ENCODE data around the gene DYRK1B. TPM values are rescaled to one million over a fixed set of nuclear protein-coding genes. Genes with fewer than 3 reads are reported as not detected.

Gene DYRK1B
- total RNA-seq, 3 donors from 2014 or later = 2.8 to 3.2 (median 2.8) TPM

- H3K27me3 Mint-ChIP-seq (ENCODE audit: low read depth) = no peaks in the 10 kb centered on the region
- DNase-seq (no peak), ATAC-seq (peak in 1 of 2 donors; percentile 25)
- no peaks in the 10 kb centered on the region for H3K9me3 Mint-ChIP-seq
- peaks cover 50% of the 10 kb centered on the region for H3K4me1 Mint-ChIP-seq (ENCODE audit: low read depth)
- H3K36me3 Mint-ChIP-seq (ENCODE audit: insufficient read depth) = peaks cover 12% of the 10 kb centered on the region
- H3K4me3 Mint-ChIP-seq = peak overlapping the region; percentile 96
These were observed 11.6 kb upstream of the DYRK1B start for GRCh38 chr19:39845584-39845932.

- no peak for DNase-seq
- Mint-ChIP-seq H3K4me3 (peak overlapping the region; percentile 96), H3K4me1 (ENCODE audit: low read depth) (peaks cover 50% of the 10 kb centered on the region), H3K9me3 (no peaks in the 10 kb centered on the region), H3K27me3 (ENCODE audit: low read depth) (no peaks in the 10 kb centered on the region), H3K36me3 (ENCODE audit: insufficient read depth) (peaks cover 12% of the 10 kb centered on the region)
- ATAC-seq = no peak
These were observed 11.2 kb upstream of the DYRK1B start for GRCh38 chr19:39845172-39845571.

GRCh38 chr19:39843919-39844793 is 10.2 kb upstream of the DYRK1B start:
- Mint-ChIP-seq H3K4me3 (peak overlapping the region; percentile 96), H3K36me3 (ENCODE audit: insufficient read depth) (peaks cover 18% of the 10 kb centered on the region), H3K9me3 (no peaks in the 10 kb centered on the region), H3K4me1 (ENCODE audit: low read depth) (peaks cover 54% of the 10 kb centered on the region), H3K27me3 (ENCODE audit: low read depth) (no peaks in the 10 kb centered on the region)
- DNase-seq (no peak), ATAC-seq (no peak)

GRCh38 chr19:39842693-39843435 is 8.9 kb upstream of the DYRK1B start:
- H3K36me3 Mint-ChIP-seq (ENCODE audit: insufficient read depth) = peaks cover 24% of the 10 kb centered on the region

GRCh38 chr19:39841041-39841440 is 7.1 kb upstream of the DYRK1B start:
- DNase-seq = no peak
- Mint-ChIP-seq H3K4me1 (ENCODE audit: low read depth) (peaks cover 45% of the 10 kb centered on the region), H3K9me3 (no peaks in the 10 kb centered on the region), H3K27me3 (ENCODE audit: low read depth) (no peaks in the 10 kb centered on the region), H3K4me3 (no peak overlapping the region), H3K36me3 (ENCODE audit: insufficient read depth) (peaks cover 38% of the 10 kb centered on the region)
- ATAC-seq = no peak

More at GRCh38 chr19:39842693-39843435, 8.9 kb upstream of the DYRK1B start:
- ATAC-seq = no peak
- H3K27me3 Mint-ChIP-seq (ENCODE audit: low read depth) = no peaks in the 10 kb centered on the region
- no peak for DNase-seq
- H3K9me3 Mint-ChIP-seq = no peaks in the 10 kb centered on the region
- peaks cover 54% of the 10 kb centered on the region for H3K4me1 Mint-ChIP-seq (ENCODE audit: low read depth)
- peak overlapping the region; percentile 63 for H3K4me3 Mint-ChIP-seq

- ATAC-seq (no peak), DNase-seq (no peak)
- H3K4me3 Mint-ChIP-seq = no peak overlapping the region
- H3K4me1 Mint-ChIP-seq (ENCODE audit: low read depth) = peaks cover 45% of the 10 kb centered on the region
- H3K36me3 Mint-ChIP-seq (ENCODE audit: insufficient read depth) = peaks cover 38% of the 10 kb centered on the region
- no peaks in the 10 kb centered on the region for H3K9me3 Mint-ChIP-seq
- no peaks in the 10 kb centered on the region for H3K27me3 Mint-ChIP-seq (ENCODE audit: low read depth)
These were observed 6.5 kb upstream of the DYRK1B start for GRCh38 chr19:39840492-39840891.

- no peak overlapping the region for H3K4me3 Mint-ChIP-seq
- DNase-seq (no peak), ATAC-seq (no peak)
- H3K36me3 Mint-ChIP-seq (ENCODE audit: insufficient read depth) = peaks cover 36% of the 10 kb centered on the region
- no peaks in the 10 kb centered on the region for H3K27me3 Mint-ChIP-seq (ENCODE audit: low read depth)
- H3K4me1 Mint-ChIP-seq (ENCODE audit: low read depth) = peaks cover 40% of the 10 kb centered on the region
- H3K9me3 Mint-ChIP-seq = no peaks in the 10 kb centered on the region
These were observed 5.8 kb upstream of the DYRK1B start for GRCh38 chr19:39839678-39840327.

- no peaks in the 10 kb centered on the region for H3K9me3 Mint-ChIP-seq
- H3K4me3 Mint-ChIP-seq = no peak overlapping the region
These were observed 4.6 kb upstream of the DYRK1B start for GRCh38 chr19:39838569-39838968.

GRCh38 chr19:39837978-39838377 is 4.0 kb upstream of the DYRK1B start:
- H3K9me3 Mint-ChIP-seq = no peaks in the 10 kb centered on the region
- ATAC-seq = no peak
- no peak overlapping the region for H3K4me3 Mint-ChIP-seq
- DNase-seq = no peak
- peaks cover 35% of the 10 kb centered on the region for H3K36me3 Mint-ChIP-seq (ENCODE audit: insufficient read depth)
- H3K4me1 Mint-ChIP-seq (ENCODE audit: low read depth) = peaks cover 31% of the 10 kb centered on the region
- no peaks in the 10 kb centered on the region for H3K27me3 Mint-ChIP-seq (ENCODE audit: low read depth)

More at GRCh38 chr19:39838569-39838968, 4.6 kb upstream of the DYRK1B start:
- ATAC-seq (no peak), DNase-seq (no peak)
- Mint-ChIP-seq H3K36me3 (ENCODE audit: insufficient read depth) (peaks cover 35% of the 10 kb centered on the region), H3K27me3 (ENCODE audit: low read depth) (no peaks in the 10 kb centered on the region), H3K4me1 (ENCODE audit: low read depth) (peaks cover 35% of the 10 kb centered on the region)

- H3K4me1 Mint-ChIP-seq (ENCODE audit: low read depth) = peaks cover 27% of the 10 kb centered on the region
- no peak for ATAC-seq
- no peaks in the 10 kb centered on the region for H3K27me3 Mint-ChIP-seq (ENCODE audit: low read depth)
- no peak for DNase-seq
- H3K36me3 Mint-ChIP-seq (ENCODE audit: insufficient read depth) = peaks cover 44% of the 10 kb centered on the region
- no peaks in the 10 kb centered on the region for H3K9me3 Mint-ChIP-seq
- peak overlapping the region; percentile 70 for H3K4me3 Mint-ChIP-seq
These were observed 402 bp upstream of the DYRK1B start for GRCh38 chr19:39834287-39834841.

GRCh38 chr19:39833160-39833463 is 850 bp downstream of the DYRK1B start:
- H3K4me1 Mint-ChIP-seq (ENCODE audit: low read depth) = peaks cover 35% of the 10 kb centered on the region
- peak overlapping the region; percentile 67 for H3K4me3 Mint-ChIP-seq
- ATAC-seq (no peak), DNase-seq (no peak)
- no peaks in the 10 kb centered on the region for H3K9me3 Mint-ChIP-seq
- H3K27me3 Mint-ChIP-seq (ENCODE audit: low read depth) = no peaks in the 10 kb centered on the region
- peaks cover 46% of the 10 kb centered on the region for H3K36me3 Mint-ChIP-seq (ENCODE audit: insufficient read depth)

GRCh38 chr19:39832341-39833083 is 1.4 kb downstream of the DYRK1B start:
- DNase-seq (no peak), ATAC-seq (no peak)
- H3K36me3 Mint-ChIP-seq (ENCODE audit: insufficient read depth) = peaks cover 42% of the 10 kb centered on the region
- peaks cover 39% of the 10 kb centered on the region for H3K4me1 Mint-ChIP-seq (ENCODE audit: low read depth)
- peak overlapping the region; percentile 67 for H3K4me3 Mint-ChIP-seq
- no peaks in the 10 kb centered on the region for H3K27me3 Mint-ChIP-seq (ENCODE audit: low read depth)
- H3K9me3 Mint-ChIP-seq = no peaks in the 10 kb centered on the region

GRCh38 chr19:39831679-39832078 is 2.3 kb downstream of the DYRK1B start:
- H3K27me3 Mint-ChIP-seq (ENCODE audit: low read depth) = no peaks in the 10 kb centered on the region
- no peak overlapping the region for H3K4me3 Mint-ChIP-seq
- no peak for DNase-seq
- peaks cover 37% of the 10 kb centered on the region for H3K36me3 Mint-ChIP-seq (ENCODE audit: insufficient read depth)
- peaks cover 39% of the 10 kb centered on the region for H3K4me1 Mint-ChIP-seq (ENCODE audit: low read depth)
- H3K9me3 Mint-ChIP-seq = no peaks in the 10 kb centered on the region
- ATAC-seq = no peak

- ATAC-seq = no peak
These were observed 3.1 kb downstream of the DYRK1B start for GRCh38 chr19:39830847-39831246.

More at GRCh38 chr19:39830847-39831246, 3.1 kb downstream of the DYRK1B start:
- no peaks in the 10 kb centered on the region for H3K9me3 Mint-ChIP-seq
- peaks cover 36% of the 10 kb centered on the region for H3K36me3 Mint-ChIP-seq (ENCODE audit: insufficient read depth)
- H3K4me1 Mint-ChIP-seq (ENCODE audit: low read depth) = peaks cover 39% of the 10 kb centered on the region
- H3K4me3 Mint-ChIP-seq = no peak overlapping the region
- DNase-seq = no peak
- no peaks in the 10 kb centered on the region for H3K27me3 Mint-ChIP-seq (ENCODE audit: low read depth)
